HCT116 (cell line): ENCODE results near the gene NUTM2F. TPM values are rescaled to one million over a fixed set of nuclear protein-coding genes. Genes with fewer than 3 reads are reported as not detected.

ENCODE experiments used
- ATAC-seq: fragments of 200-7000 bp; cut with Tn5 transposase; 2 replicates; pipeline ENCODE4 v1.9.1; 2020; ENCODE audit warnings: mild to moderate bottlenecking, moderate library complexity
- BruUV-seq: library from RNA; stranded (reverse); fragments of 400-500 nt; replicated peaks from 2 replicates; lab custom pipeline; 2021; lab: Mats Ljungman, UMichigan
- CTCF ChIA-PET: fragments of 300-600 bp; sonication (Branson Sonifier 250); formaldehyde crosslinking; loops from one replicate; lab custom pipeline; 2021; ENCODE audit warnings: antibody characterized with exemption; lab: Charles Lee
- POLR2A ChIA-PET: fragments of 300-600, 350-600 bp; sonication (Branson Sonifier 250); formaldehyde crosslinking; loops from one replicate; lab custom pipeline; 2021; ENCODE audit warnings: antibody characterized with exemption; lab: Charles Lee
- RAD21 ChIA-PET, 2 experiments: fragments of 300-600 bp; sonication (Branson Sonifier 250); formaldehyde crosslinking; loops; one replicate each; lab custom pipeline; 2023; ENCODE audit warnings: low total read pairs in 2 of 2; ENCODE audit not compliant: uncharacterized antibody in 2 of 2, unreplicated experiment in 2 of 2, low non-redundant PET in 1 of 2; lab: Charles Lee
- DNase-seq: peaks from one replicate; pipeline ENCODE4 v3.0.0-alpha.2; 2010; ENCODE audit warnings: low read depth, low spot score
- H2AFZ ChIP-seq: fragments of 200-600 bp; shearing (Covaris generic), sonication (generic); 2 replicates; pipeline ENCODE4 v1.6.1; 2017; ENCODE audit warnings: low read depth, mixed run types, mixed read lengths, antibody characterized with exemption, low read length; ENCODE audit not compliant: poor library complexity, severe bottlenecking
- H3K27ac ChIP-seq: 2 replicates; pipeline ENCODE4 v1.5.1; 2012; ENCODE audit warnings: low read depth, low read length
- H3K27me3 ChIP-seq: fragments of 200-600 bp; sonication (generic); 2 replicates; pipeline ENCODE4 v1.6.1; 2016; ENCODE audit warnings: mixed run types, low read length, mixed read lengths; ENCODE audit not compliant: insufficient read depth
- H3K36me3 ChIP-seq, 2 experiments: fragments of 200-500 bp in 1 of 2; fragments of 200-600 bp in 1 of 2; sonication (Bioruptor generic) in 1 of 2; sonication (generic) in 1 of 2; 2 replicates each; pipeline versions ENCODE4 v1.5.1 to v1.6.1; 2014 to 2016; ENCODE audit warnings: low read length in 2 of 2, inconsistent platforms in 1 of 2, mixed read lengths in 1 of 2, mixed run types in 1 of 2; ENCODE audit not compliant: insufficient read depth in 2 of 2, control insufficient read depth in 1 of 2
- H3K4me1 ChIP-seq, 2 experiments: fragments of 200-600 bp in 1 of 2; sonication (generic) in 1 of 2; 2 replicates each; pipeline versions ENCODE4 v1.5.1 to v1.6.1; 2012 to 2017; ENCODE audit warnings: low read length in 2 of 2, inconsistent platforms in 1 of 2, mild to moderate bottlenecking in 1 of 2, mixed read lengths in 1 of 2, mixed run types in 1 of 2, moderate library complexity in 1 of 2; ENCODE audit not compliant: insufficient read depth in 2 of 2, control insufficient read depth in 1 of 2
- H3K4me2 ChIP-seq: fragments of 200-600 bp; sonication (generic); 2 replicates; pipeline ENCODE4 v1.6.1; 2017; ENCODE audit warnings: mixed run types, low read length, mixed read lengths
- H3K4me3 ChIP-seq, 2 experiments: fragments of 200-600 bp in 1 of 2; sonication (generic) in 1 of 2; replicated peaks in 1 of 2; 2 replicates each; pipeline ENCODE4 v1.5.1; 2011 to 2016; ENCODE audit warnings: low read length in 2 of 2, control low read depth in 1 of 2, low read depth in 1 of 2, mild to moderate bottlenecking in 1 of 2, mixed read lengths in 1 of 2, mixed run types in 1 of 2
- H3K79me2 ChIP-seq: fragments of 200-600 bp; sonication (generic); 2 replicates; pipeline ENCODE4 v1.6.1; 2017; ENCODE audit warnings: mild to moderate bottlenecking, mixed run types, low read length, moderate library complexity, mixed read lengths; ENCODE audit not compliant: insufficient read depth
- H3K9ac ChIP-seq: fragments of 200-600 bp; sonication (generic); 2 replicates; pipeline ENCODE4 v1.6.1; 2016; ENCODE audit warnings: low read length, mixed read lengths
- H3K9me2 ChIP-seq: fragments of 200-600 bp; sonication (generic), shearing (Covaris generic); 2 replicates; pipeline ENCODE4 v1.6.1; 2017; ENCODE audit warnings: mixed run types, mild to moderate bottlenecking, moderate library complexity; ENCODE audit not compliant: insufficient read depth
- H3K9me3 ChIP-seq, 2 experiments: fragments of 200-500 bp in 1 of 2; fragments of 200-600 bp in 1 of 2; sonication (Bioruptor generic) in 1 of 2; sonication (generic) in 1 of 2; 2 replicates each; pipeline ENCODE4 v1.6.1; 2014 to 2017; ENCODE audit warnings: low read length in 2 of 2, mixed read lengths in 2 of 2, inconsistent platforms in 1 of 2, low read depth in 1 of 2, mild to moderate bottlenecking in 1 of 2, mixed run types in 1 of 2, moderate library complexity in 1 of 2; ENCODE audit not compliant: control insufficient read depth in 1 of 2, insufficient read depth in 1 of 2
- H4K20me1 ChIP-seq: fragments of 200-600 bp; sonication (generic), shearing (Covaris generic); 2 replicates; pipeline ENCODE4 v1.6.1; 2017; ENCODE audit warnings: mixed run types, mild to moderate bottlenecking, moderate library complexity; ENCODE audit not compliant: insufficient read depth
- CEBPB ChIP-seq: IDR thresholded peaks from 2 replicates; pipeline ENCODE4 v1.6.1; 2012; ENCODE audit warnings: low read depth
- ELF1 ChIP-seq: IDR thresholded peaks from 2 replicates; pipeline ENCODE4 v1.6.1; 2012; ENCODE audit warnings: low read depth, borderline replicate concordance
- MAX ChIP-seq: IDR thresholded peaks from 2 replicates; pipeline ENCODE4 v1.6.1; 2012
- POLR2AphosphoS5 ChIP-seq: IDR thresholded peaks from 2 replicates; pipeline ENCODE4 v1.6.1; 2011; ENCODE audit warnings: mild to moderate bottlenecking, low read depth, low read length, moderate library complexity
- REST ChIP-seq: IDR thresholded peaks from 2 replicates; pipeline ENCODE4 v1.6.1; 2012; ENCODE audit warnings: low read depth
- SP1 ChIP-seq: IDR thresholded peaks from 2 replicates; pipeline ENCODE4 v1.6.1; 2012; ENCODE audit warnings: low read depth
- ZNF274 ChIP-seq: fragments of 200-500 bp; sonication (Bioruptor generic); IDR thresholded peaks from 2 replicates; pipeline ENCODE4 v1.6.1; 2014; ENCODE audit warnings: mild to moderate bottlenecking, low read depth, low read length, inconsistent platforms
- intact Hi-C: fragments of 100-400 bp; cut with micrococcal nuclease; formaldehyde crosslinking; loops from 2 replicates; pipeline ENCODE4 v1.10.0; 2022
- total RNA-seq: library from RNA; stranded (reverse); gene quantifications from one replicate; pipeline ENCODE4 v1.2.1, GENCODE V29; 2021; ENCODE audit not compliant: unreplicated experiment

NUTM2F gene
- total RNA-seq, 1 experiment from 2014 or later = not detected

DNA sequence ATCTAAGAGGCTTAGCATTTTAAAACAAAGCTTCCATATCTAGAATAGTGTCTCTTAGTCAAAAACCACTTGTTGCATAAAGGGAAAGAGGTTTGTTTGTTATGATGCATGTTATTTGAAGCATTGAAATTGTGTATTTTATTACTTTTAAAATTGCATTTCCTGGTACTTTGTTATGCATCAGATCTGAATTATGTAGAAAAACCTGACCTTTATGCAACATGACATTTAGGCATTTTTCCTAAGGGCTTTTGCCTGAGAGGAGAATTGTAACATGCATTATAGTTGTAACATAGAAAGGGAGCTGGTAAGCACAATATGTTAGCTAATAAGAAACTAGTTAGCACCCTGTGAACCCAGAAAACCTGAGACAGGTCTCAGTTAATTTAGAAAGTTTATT lies 47.3 kb downstream of the NUTM2F start:
- no peak for ATAC-seq
- POLR2A ChIA-PET = no interaction called here
- Histone ChIP-seq H3K9me2 (no peaks in the 10 kb centered on the region), H3K27ac (no peak overlapping the region), H3K27me3 (no peaks in the 10 kb centered on the region), H3K9me3 (peaks cover 0 to 8% of the 10 kb centered on the region in 2 experiments; a peak in 2 of 4 replicates), H3K9ac (no peak overlapping the region), H3K4me1 (no peaks in the 10 kb centered on the region), H3K79me2 (0 out of 2 replicates have a peak, but pooled peaks cover 7% of the 10 kb centered on the region), H2AFZ (no peak overlapping the region), H4K20me1 (no peaks in the 10 kb centered on the region), H3K4me3 (no peak overlapping the region), H3K36me3 (peaks cover 0 to 31% of the 10 kb centered on the region in 2 experiments; a peak in 2 of 4 replicates), H3K4me2 (no peak overlapping the region)
- DNase-seq = no peak
- intact Hi-C loops = no loop called here
- CTCF ChIA-PET = no interaction called here
- no TSS peak for BruUV-seq
- RAD21 ChIA-PET = no interaction called here
- TF ChIP-seq CEBPB (no peak), MAX (no peak), ELF1 (no peak)

- H3K27ac ChIP-seq = no peak overlapping the region
- H4K20me1 ChIP-seq = no peaks in the 10 kb centered on the region
- no peaks in the 10 kb centered on the region for H3K4me1 ChIP-seq
- intact Hi-C loops = no loop called here
- no peak for TF ChIP-seq POLR2AphosphoS5
- TF ChIP-seq REST = no peak
- TF ChIP-seq ZNF274 = no peak
- no peak for TF ChIP-seq SP1
- TF ChIP-seq, all 23 proteins: peak for 0
- H2AFZ ChIP-seq = no peak overlapping the region
- CTCF ChIA-PET = no interaction called here
- BruUV-seq = no TSS peak
- peaks cover 0 to 8% of the 10 kb centered on the region in 2 experiments; a peak in 2 of 4 replicates for H3K9me3 ChIP-seq
- no peak overlapping the region for H3K4me3 ChIP-seq
- peaks cover 0 to 29% of the 10 kb centered on the region in 2 experiments; a peak in 2 of 4 replicates for H3K36me3 ChIP-seq
- H3K9ac ChIP-seq = no peak overlapping the region
- H3K4me2 ChIP-seq = no peak overlapping the region
- POLR2A ChIA-PET = no interaction called here
- no peak for DNase-seq
- ATAC-seq = no peak
- H3K27me3 ChIP-seq = no peaks in the 10 kb centered on the region
- no peaks in the 10 kb centered on the region for H3K9me2 ChIP-seq
- RAD21 ChIA-PET = no interaction called here
- peaks cover 8% of the 10 kb centered on the region; the same call in 1 of the 2 replicates for H3K79me2 ChIP-seq
Observed at GRCh38 chr9:94280409-94280989, 47.9 kb downstream of the NUTM2F start.
